ENCODE data around the gene QRICH1. TPM values are rescaled to one million over a fixed set of nuclear protein-coding genes. Genes with fewer than 3 reads are reported as not detected.

The QRICH1 gene
- polyA plus RNA-seq, 1 donor = 58.0 TPM

- Histone ChIP-seq H3K27me3 (ENCODE audit: control insufficient read depth, insufficient read depth, low read length) (no peaks in the 10 kb centered on the region), H3K9me3 (ENCODE audit: control insufficient read depth, low read depth, low read length) (no peaks in the 10 kb centered on the region), H3K36me3 (ENCODE audit: control insufficient read depth, insufficient read depth, low read length) (peaks cover 62% of the 10 kb centered on the region), H3K4me3 (ENCODE audit: low read length) (no peak overlapping the region), H3K4me1 (ENCODE audit: control insufficient read depth, insufficient read depth, low read length) (peaks cover 5% of the 10 kb centered on the region), H3K27ac (ENCODE audit: low read length) (no peak overlapping the region)
- WGBS (ENCODE audit: insufficient coverage, low lambda C conversion rate) = no CpG with 5 or more reads among the region's 5 CpGs
- no peak for DNase-seq
These were observed 4.6 kb upstream of the QRICH1 start for GRCh38 chr3:49098429-49098828.

- no CpG with 5 or more reads among the region's 86 CpGs for WGBS (ENCODE audit: insufficient coverage, low lambda C conversion rate)
- Histone ChIP-seq H3K9me3 (ENCODE audit: control insufficient read depth, low read depth, low read length) (no peaks in the 10 kb centered on the region), H3K4me3 (ENCODE audit: low read length) (peak overlapping the region; percentile 89)
These were observed 676 bp downstream of the QRICH1 start for GRCh38 chr3:49092938-49093852.

DNA sequence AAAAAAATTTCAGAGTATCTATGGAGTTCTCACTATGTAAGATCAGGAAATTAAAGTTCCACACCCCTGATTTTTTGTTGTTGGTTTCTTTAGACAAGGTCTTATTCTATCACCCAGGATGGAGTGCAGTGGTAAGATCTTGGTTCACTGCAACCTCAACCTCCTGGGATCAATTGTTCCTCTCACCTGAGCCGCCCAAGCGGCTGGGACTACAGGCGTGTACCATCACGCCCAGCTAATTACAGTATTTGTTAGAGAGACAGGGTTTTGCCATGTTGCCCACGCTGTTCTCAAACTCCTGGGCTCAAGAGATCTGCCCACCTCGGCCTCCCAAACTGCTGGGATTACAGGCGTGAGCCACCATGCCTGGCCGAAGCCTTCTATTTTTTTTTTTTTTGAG is 12.4 kb downstream of the QRICH1 start:
- Histone ChIP-seq H3K4me1 (ENCODE audit: control insufficient read depth, insufficient read depth, low read length) (no peaks in the 10 kb centered on the region), H3K27me3 (ENCODE audit: control insufficient read depth, insufficient read depth, low read length) (no peaks in the 10 kb centered on the region), H3K36me3 (ENCODE audit: control insufficient read depth, insufficient read depth, low read length) (peaks cover 14% of the 10 kb centered on the region), H3K9me3 (ENCODE audit: control insufficient read depth, low read depth, low read length) (no peaks in the 10 kb centered on the region), H3K4me3 (ENCODE audit: low read length) (no peak overlapping the region), H3K27ac (ENCODE audit: low read length) (no peak overlapping the region)
- no CpG with 5 or more reads among the region's 8 CpGs for WGBS (ENCODE audit: insufficient coverage, low lambda C conversion rate)
- no peak for DNase-seq

More at GRCh38 chr3:49092938-49093852, 676 bp downstream of the QRICH1 start:
- H3K36me3 ChIP-seq (ENCODE audit: control insufficient read depth, insufficient read depth, low read length) = peaks cover 13% of the 10 kb centered on the region
- peak overlapping the region; percentile 85 for H3K27ac ChIP-seq (ENCODE audit: low read length)
- peak; percentile 76 to 87 for DNase-seq
- H3K27me3 ChIP-seq (ENCODE audit: control insufficient read depth, insufficient read depth, low read length) = no peaks in the 10 kb centered on the region
- H3K4me1 ChIP-seq (ENCODE audit: control insufficient read depth, insufficient read depth, low read length) = peaks cover 12% of the 10 kb centered on the region

DNA sequence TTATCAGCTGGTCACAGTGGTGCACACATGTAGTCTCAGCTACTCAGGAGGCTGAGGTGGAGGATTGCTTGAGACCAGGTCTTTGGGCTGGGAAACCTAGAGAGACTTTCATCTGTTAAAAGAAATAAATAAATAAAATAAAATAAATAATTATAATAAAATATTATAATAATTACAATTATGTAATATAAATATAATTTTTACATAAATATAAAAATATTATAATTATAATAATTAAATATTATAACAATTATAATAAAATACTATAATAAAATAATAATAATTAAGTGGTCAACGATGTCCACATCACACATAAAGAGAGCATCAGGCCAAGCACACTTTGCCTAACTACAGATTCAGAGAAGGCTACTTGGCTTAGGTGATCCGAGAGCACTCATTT is 14.6 kb downstream of the QRICH1 start:
- Histone ChIP-seq H3K36me3 (ENCODE audit: control insufficient read depth, insufficient read depth, low read length) (peaks cover 31% of the 10 kb centered on the region), H3K27me3 (ENCODE audit: control insufficient read depth, insufficient read depth, low read length) (no peaks in the 10 kb centered on the region), H3K27ac (ENCODE audit: low read length) (no peak overlapping the region), H3K4me3 (ENCODE audit: low read length) (no peak overlapping the region), H3K9me3 (ENCODE audit: control insufficient read depth, low read depth, low read length) (no peaks in the 10 kb centered on the region), H3K4me1 (ENCODE audit: control insufficient read depth, insufficient read depth, low read length) (no peaks in the 10 kb centered on the region)
- WGBS (ENCODE audit: insufficient coverage, low lambda C conversion rate) = no CpG with 5 or more reads among the region's 2 CpGs
- no peak for DNase-seq

- no peak overlapping the region for H3K27ac ChIP-seq (ENCODE audit: low read length)
- no peaks in the 10 kb centered on the region for H3K4me1 ChIP-seq (ENCODE audit: control insufficient read depth, insufficient read depth, low read length)
- no peak for DNase-seq
- H3K4me3 ChIP-seq (ENCODE audit: low read length) = no peak overlapping the region
- peaks cover 54% of the 10 kb centered on the region for H3K36me3 ChIP-seq (ENCODE audit: control insufficient read depth, insufficient read depth, low read length)
- H3K27me3 ChIP-seq (ENCODE audit: control insufficient read depth, insufficient read depth, low read length) = no peaks in the 10 kb centered on the region
- no peaks in the 10 kb centered on the region for H3K9me3 ChIP-seq (ENCODE audit: control insufficient read depth, low read depth, low read length)
- WGBS (ENCODE audit: insufficient coverage, low lambda C conversion rate) = no CpG with 5 or more reads among the region's 4 CpGs
These were observed 17.2 kb downstream of the QRICH1 start for GRCh38 chr3:49076646-49077045.

- H3K9me3 ChIP-seq (ENCODE audit: control insufficient read depth, low read depth, low read length) = no peaks in the 10 kb centered on the region
- peaks cover 60% of the 10 kb centered on the region for H3K36me3 ChIP-seq (ENCODE audit: control insufficient read depth, insufficient read depth, low read length)
- DNase-seq = no peak
- H3K4me3 ChIP-seq (ENCODE audit: low read length) = no peak overlapping the region
- H3K27ac ChIP-seq (ENCODE audit: low read length) = no peak overlapping the region
- H3K27me3 ChIP-seq (ENCODE audit: control insufficient read depth, insufficient read depth, low read length) = no peaks in the 10 kb centered on the region
- H3K4me1 ChIP-seq (ENCODE audit: control insufficient read depth, insufficient read depth, low read length) = no peaks in the 10 kb centered on the region
- no CpG with 5 or more reads among the region's 13 CpGs for WGBS (ENCODE audit: insufficient coverage, low lambda C conversion rate)
These were observed 17.8 kb downstream of the QRICH1 start for GRCh38 chr3:49076116-49076515.

DNA sequence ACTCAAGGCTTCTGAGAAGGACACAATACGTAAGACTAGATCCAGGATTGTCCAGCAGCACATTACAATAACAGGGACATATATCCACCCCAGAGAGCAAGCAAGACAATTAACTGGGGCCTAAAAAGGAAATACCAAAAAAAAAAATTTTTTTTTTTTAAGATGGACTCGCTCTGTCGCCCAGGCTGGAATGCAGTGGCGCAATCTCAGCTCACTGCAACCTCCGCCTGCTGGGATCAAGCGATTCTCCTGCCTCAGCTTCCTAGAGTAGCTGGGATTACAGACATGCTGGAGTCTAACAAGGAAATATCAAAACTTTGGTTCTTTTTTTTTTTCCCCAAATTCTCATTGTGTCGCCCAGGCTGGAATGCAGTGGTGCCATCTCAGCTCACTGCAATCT is 35.9 kb downstream of the QRICH1 start:
- H3K27ac ChIP-seq (ENCODE audit: low read length) = no peak overlapping the region
- H3K9me3 ChIP-seq (ENCODE audit: control insufficient read depth, low read depth, low read length) = no peaks in the 10 kb centered on the region
- H3K4me1 ChIP-seq (ENCODE audit: control insufficient read depth, insufficient read depth, low read length) = no peaks in the 10 kb centered on the region
- no peaks in the 10 kb centered on the region for H3K27me3 ChIP-seq (ENCODE audit: control insufficient read depth, insufficient read depth, low read length)
- no CpG with 5 or more reads among the region's 7 CpGs for WGBS (ENCODE audit: insufficient coverage, low lambda C conversion rate)
- no peak overlapping the region for H3K4me3 ChIP-seq (ENCODE audit: low read length)
- H3K36me3 ChIP-seq (ENCODE audit: control insufficient read depth, insufficient read depth, low read length) = peaks cover 55% of the 10 kb centered on the region
- DNase-seq = no peak

GRCh38 chr3:49057268-49057667 is 36.6 kb downstream of the QRICH1 start:
- DNase-seq = no peak
- H3K36me3 ChIP-seq (ENCODE audit: control insufficient read depth, insufficient read depth, low read length) = peaks cover 58% of the 10 kb centered on the region
- H3K4me3 ChIP-seq (ENCODE audit: low read length) = no peak overlapping the region
- no CpG with 5 or more reads among the region's 10 CpGs for WGBS (ENCODE audit: insufficient coverage, low lambda C conversion rate)
- H3K9me3 ChIP-seq (ENCODE audit: control insufficient read depth, low read depth, low read length) = no peaks in the 10 kb centered on the region
- H3K4me1 ChIP-seq (ENCODE audit: control insufficient read depth, insufficient read depth, low read length) = no peaks in the 10 kb centered on the region
- no peak overlapping the region for H3K27ac ChIP-seq (ENCODE audit: low read length)
- H3K27me3 ChIP-seq (ENCODE audit: control insufficient read depth, insufficient read depth, low read length) = no peaks in the 10 kb centered on the region

DNA sequence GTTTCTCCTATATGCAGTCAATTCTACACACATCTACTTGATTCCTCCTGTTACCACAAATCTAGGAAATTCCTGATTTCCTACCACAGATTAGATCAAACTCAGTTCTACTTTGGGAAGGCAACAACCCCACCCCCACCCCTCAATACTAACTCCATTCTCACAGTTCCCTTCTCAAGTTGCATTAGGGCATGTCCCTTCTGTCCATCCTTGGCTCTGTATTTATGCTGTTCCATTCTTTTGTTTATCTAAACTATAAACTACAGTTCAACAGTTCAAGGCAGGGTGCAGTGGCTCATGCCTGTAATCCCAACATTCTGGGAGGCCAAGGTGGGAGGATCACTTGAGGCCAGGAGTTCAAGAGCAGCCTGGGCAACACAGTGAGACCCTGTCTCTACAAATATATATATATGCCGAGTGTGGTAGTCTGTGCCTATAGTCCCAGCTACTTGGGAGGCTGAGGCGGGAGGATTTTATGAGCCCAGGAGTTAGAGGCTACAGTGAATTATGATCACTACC is 39.5 kb downstream of the QRICH1 start:
- no peaks in the 10 kb centered on the region for H3K9me3 ChIP-seq (ENCODE audit: control insufficient read depth, low read depth, low read length)
- DNase-seq = no peak
- H3K27me3 ChIP-seq (ENCODE audit: control insufficient read depth, insufficient read depth, low read length) = no peaks in the 10 kb centered on the region
- peaks cover 67% of the 10 kb centered on the region for H3K36me3 ChIP-seq (ENCODE audit: control insufficient read depth, insufficient read depth, low read length)
- no peak overlapping the region for H3K27ac ChIP-seq (ENCODE audit: low read length)
- H3K4me1 ChIP-seq (ENCODE audit: control insufficient read depth, insufficient read depth, low read length) = no peaks in the 10 kb centered on the region
- WGBS (ENCODE audit: insufficient coverage, low lambda C conversion rate) = no CpG with 5 or more reads among the region's 2 CpGs
- no peak overlapping the region for H3K4me3 ChIP-seq (ENCODE audit: low read length)

GRCh38 chr3:49053543-49053942 is 40.3 kb downstream of the QRICH1 start:
- H3K36me3 ChIP-seq (ENCODE audit: control insufficient read depth, insufficient read depth, low read length) = peaks cover 67% of the 10 kb centered on the region
- 60% methylated on average over 1 of the region's 1 CpG for WGBS (ENCODE audit: insufficient coverage, low lambda C conversion rate)

More at GRCh38 chr3:49053543-49053942, 40.3 kb downstream of the QRICH1 start:
- Histone ChIP-seq H3K27ac (ENCODE audit: low read length) (no peak overlapping the region), H3K4me1 (ENCODE audit: control insufficient read depth, insufficient read depth, low read length) (no peaks in the 10 kb centered on the region), H3K27me3 (ENCODE audit: control insufficient read depth, insufficient read depth, low read length) (no peaks in the 10 kb centered on the region), H3K9me3 (ENCODE audit: control insufficient read depth, low read depth, low read length) (no peaks in the 10 kb centered on the region), H3K4me3 (ENCODE audit: low read length) (no peak overlapping the region)
- no peak for DNase-seq

Data from large intestine (tissue), 3 donors.